ENCODE results near the gene KIF23. TPM values are rescaled to one million over a fixed set of nuclear protein-coding genes. Genes with fewer than 3 reads are reported as not detected.
"Not testable (repeated sequence)": the region's sequence is repeated elsewhere in the genome, so short reads cannot be mapped to it uniquely, and the experiment has no call there.

KIF23 gene
- total RNA-seq, 1 donor from 2014 or later = 1.5 TPM

DNA sequence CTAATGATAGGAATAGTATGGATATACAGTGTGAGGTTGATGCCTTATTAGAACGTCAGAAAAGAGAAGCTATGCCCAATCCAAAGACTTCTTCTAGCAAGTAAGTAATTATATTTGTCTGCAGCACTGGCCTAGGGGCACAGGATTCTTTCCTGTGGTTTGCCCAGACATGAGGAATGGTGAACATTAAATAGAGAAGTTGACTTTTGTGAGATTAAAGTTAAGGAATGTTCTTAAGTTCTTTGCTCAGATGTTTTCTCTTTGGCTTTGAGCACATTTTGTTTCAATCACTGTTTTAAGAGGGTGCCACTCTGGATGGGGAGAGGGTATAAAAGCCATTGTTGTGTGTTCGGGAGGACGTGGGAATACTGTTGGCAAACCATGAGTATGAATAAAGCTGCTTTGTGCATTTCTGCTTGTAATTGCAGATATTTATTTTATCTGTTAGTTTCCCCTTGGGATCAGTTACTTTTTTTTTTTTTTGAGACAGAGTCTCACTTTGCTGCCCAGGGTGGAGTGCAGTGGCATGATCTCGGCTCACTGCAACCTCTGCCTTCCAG, 8.3 kb downstream of the KIF23 start:
- ATAC-seq = no peak
- intact Hi-C loops (cut with DNase I) = no loop called here
- DNase-seq (ENCODE audit: missing footprints) = no peak

DNA sequence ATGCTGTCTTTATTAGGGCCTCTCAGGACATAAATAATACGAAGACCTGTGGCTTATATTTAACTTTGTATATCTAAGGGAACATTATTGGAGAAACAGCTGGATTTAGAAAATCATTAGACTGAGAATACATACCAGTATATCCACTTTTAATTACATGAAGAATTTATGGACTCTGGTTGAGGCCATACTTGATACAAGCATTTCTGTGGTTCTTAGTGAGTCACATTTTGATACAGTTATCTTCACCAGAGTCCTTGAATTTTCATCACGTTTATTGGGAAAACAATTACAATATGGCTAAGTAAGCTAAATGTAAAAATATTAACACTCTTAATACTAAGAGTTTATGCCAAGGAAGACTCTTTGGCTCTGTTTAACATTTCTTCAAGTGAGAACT, 9.9 kb downstream of the KIF23 start:
- DNase-seq (ENCODE audit: missing footprints) (no peak), ATAC-seq (no peak)
- intact Hi-C loops (cut with DNase I) = no loop called here

DNA sequence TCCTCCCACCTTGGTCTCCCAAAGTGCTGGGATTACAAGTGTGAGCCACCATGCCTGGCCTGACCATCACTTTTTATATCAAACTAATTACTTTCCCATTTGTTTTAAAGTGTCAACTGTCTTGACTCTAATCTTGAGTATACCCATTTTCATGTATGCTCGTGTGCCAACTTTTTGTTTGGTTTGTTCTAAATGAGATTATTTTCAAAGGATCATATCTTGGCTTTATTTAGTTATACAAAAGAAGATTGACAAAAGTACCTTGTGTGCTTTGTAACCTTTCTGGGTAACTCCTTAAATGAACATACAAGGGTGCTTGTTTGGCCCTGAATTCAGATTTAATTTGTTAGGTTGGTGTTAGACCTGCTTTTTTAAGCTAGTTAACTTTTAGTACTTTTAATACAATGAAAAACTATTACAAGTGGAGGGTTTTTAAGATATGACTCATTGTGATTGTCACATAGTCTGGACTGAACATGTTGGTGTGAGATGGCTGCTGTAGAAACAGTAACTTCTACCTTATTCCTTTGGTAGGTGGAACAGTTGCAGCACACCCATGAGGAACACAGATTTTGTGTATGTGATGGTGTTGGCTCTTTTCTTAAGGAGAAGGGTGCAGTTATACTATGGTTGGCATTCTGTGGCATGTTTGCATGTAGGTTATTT, 10.7 kb downstream of the KIF23 start:
- DNase-seq (ENCODE audit: missing footprints) (no peak), ATAC-seq (no peak)
- intact Hi-C loops (cut with DNase I) = no loop called here

DNA sequence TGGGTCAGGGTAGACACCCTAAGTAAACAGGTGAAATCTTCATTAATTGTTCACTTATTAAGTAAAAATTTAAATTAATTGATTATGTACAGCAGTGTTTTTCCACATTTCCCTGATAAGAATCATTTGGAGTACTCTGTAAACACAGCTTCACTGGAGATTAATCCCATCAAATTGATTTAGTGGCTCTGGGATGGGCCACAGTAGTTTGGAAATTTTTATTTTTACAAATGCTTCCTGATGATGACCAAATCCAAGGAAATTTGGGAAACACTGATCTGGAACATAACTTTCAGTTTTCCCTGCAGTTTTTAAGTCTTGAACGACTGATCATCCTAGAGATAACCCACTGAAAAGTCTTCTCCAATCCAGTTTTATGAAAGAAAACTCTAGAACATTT, 19.7 kb downstream of the KIF23 start:
- ATAC-seq (no peak), DNase-seq (ENCODE audit: missing footprints) (no peak)
- intact Hi-C loops (cut with DNase I) = no loop called here

DNA sequence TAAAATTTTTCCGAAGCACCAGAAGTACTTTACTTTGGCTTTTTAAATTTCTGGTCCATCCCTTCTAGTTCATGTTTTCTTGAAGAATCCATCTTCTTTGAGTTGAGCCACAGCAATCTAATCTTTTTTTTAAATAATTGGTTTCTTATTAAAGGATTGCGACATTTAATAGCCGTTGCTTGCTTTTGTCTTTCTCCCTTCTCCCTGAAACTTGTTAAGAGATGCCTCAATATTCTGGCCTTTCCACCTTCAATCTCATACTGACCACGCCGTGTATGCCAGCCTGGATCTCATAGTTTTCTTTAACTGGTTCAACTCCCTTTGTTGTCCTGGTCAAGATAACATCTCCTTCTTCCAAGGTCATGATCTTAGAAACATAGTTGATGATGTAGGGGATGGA, 20.1 kb downstream of the KIF23 start:
- intact Hi-C loops (cut with DNase I) = no loop called here
- ATAC-seq (no peak), DNase-seq (ENCODE audit: missing footprints) (no peak)

DNA sequence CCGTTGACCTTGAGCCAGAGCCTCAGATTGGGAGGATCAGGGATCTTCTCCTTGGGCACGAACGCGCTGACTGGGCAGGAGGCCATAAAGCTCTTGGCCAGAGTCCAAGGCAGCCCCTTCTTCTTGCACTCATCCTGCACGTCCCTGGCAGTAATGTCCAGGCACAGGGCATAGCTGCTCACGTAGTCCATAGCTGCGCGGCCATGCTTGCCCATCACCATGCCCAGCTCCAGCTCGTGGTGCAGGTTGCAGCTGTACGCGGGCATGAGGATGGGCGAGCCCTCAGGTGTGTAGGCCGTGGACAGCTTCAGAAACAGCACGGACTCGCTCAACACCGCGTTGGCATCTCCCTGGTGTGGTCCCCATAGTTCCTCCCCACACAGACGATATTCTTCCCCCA, 20.5 kb downstream of the KIF23 start:
- DNase-seq (ENCODE audit: missing footprints) (peak; percentile 63), ATAC-seq (no peak)
- intact Hi-C loops (cut with DNase I) = no loop called here

DNA sequence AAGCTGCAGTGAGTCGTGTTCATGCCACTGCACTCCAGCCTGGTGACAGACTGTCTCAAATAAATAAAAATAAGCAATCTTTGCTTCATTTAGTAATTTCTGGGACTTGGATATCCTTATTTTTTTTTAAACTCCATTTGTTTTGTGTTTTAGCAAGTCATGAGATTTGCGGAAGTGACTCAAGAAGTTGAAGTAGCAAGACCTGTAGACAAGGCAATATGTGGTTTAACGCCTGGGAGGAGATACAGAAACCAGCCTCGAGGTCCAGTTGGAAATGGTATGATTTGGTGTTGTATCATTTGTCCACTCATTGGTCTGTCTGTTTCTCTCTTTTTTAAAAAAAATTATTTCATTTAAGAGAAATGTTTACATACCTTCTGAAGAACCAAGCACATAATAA, 21.8 kb downstream of the KIF23 start:
- ATAC-seq (no peak), DNase-seq (ENCODE audit: missing footprints) (no peak)
- intact Hi-C loops (cut with DNase I) = no loop called here

DNA sequence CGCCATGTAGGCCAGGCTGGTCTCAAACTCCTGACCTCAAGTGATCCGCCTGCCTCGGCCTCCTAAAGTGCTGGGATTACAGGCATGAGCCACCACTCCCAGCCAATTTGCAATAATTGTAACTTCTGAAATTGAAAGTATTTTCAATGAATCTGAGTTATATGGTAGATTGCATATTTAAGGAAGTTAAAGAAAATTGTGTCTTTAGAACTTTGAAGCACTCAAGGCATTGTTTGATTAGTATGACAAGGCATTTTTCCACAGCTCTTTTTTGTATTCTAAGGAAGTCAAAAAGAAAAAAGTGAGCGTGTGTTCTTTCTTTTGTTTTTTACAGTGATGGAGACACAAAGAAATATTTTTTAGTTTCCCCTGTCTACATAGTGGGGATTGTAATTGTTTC, 22.8 kb downstream of the KIF23 start:
- intact Hi-C loops (cut with DNase I) = no loop called here
- DNase-seq (ENCODE audit: missing footprints) (no peak), ATAC-seq (no peak)

DNA sequence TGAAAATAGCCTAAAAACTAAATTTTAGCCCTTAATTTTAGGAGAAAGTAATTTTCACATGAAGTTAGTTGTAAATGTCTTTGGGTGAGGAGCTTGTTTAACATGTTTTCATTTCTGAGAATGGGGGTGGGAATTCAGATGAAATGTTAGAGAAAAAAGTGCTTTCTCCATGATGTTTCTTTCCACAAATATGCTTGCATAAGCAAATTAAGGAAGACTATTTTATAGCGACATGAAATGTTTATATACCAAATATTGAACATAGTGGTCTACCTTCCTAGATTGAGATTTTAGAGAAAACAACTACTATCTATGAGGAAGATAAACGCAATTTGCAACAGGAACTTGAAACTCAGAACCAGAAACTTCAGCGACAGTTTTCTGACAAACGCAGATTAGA, 25.5 kb downstream of the KIF23 start:
- no peak for DNase-seq (ENCODE audit: missing footprints)
- intact Hi-C loops (cut with DNase I) = no loop called here
- no peak for ATAC-seq

DNA sequence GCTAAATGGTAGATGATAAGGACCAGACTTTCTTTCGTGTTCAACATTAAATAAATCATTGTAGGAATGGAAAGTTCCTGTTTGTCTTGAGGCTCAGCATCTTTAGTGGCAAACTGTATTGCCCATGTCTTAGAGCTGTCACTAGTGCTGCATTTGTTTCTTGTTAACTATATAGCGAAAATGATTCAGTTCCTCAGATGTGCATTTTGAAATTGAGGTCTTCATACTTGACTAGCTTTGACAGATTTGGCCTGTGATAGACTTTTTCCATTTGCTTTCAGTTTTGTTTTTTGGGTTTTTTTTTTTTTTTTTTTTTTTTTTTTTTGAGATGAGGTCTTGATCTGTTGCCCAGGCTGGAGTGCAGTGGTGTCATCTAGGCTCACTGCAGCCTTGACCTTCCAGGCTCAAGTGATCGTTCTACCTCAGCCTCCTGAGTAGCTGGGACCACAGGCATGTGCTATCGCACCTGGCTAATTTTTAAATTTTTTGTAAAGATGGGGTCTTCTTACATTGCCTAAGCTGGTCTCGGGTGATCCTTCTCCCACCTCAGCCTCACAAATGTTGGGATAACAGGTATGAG, 29.0 kb downstream of the KIF23 start:
- no peak for ATAC-seq
- DNase-seq (ENCODE audit: missing footprints) = no peak
- intact Hi-C loops (cut with DNase I) = no loop called here

DNA sequence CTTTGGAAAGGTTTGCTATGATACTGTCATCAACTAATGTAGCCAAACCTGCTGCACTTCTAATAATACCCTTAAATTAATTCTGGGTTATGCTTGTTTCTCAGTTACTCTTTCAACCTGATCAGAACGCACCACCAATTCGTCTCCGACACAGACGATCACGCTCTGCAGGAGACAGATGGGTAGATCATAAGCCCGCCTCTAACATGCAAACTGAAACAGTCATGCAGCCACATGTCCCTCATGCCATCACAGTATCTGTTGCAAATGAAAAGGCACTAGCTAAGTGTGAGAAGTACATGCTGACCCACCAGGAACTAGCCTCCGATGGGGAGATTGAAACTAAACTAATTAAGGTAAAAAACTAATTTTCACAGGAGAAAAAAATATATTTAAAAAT, 30.5 kb downstream of the KIF23 start:
- ATAC-seq (no peak), DNase-seq (ENCODE audit: missing footprints) (no peak)
- intact Hi-C loops (cut with DNase I) = no loop called here

DNA sequence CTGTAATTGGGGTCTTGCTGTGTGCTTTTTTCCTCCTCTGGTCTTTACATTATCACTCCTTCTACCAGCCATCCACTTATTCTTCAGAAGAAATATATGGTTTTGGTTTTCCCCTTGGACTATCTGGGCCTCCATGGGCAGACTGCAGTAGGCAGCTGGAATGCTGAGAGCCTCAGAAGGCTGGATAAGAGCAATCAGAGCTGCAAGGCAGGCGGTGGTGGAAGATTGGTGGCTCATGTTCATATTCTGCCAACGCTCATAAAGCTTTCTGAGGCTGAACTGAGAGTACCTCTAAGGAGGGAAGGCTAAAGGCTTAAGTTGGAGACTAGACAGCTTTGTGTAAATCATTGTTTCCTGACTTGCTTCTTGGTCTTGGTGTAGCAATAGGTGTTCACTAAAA, 32.8 kb downstream of the KIF23 start:
- no peak for DNase-seq (ENCODE audit: missing footprints)
- intact Hi-C loops (cut with DNase I) = no loop called here
- ATAC-seq = no peak

DNA sequence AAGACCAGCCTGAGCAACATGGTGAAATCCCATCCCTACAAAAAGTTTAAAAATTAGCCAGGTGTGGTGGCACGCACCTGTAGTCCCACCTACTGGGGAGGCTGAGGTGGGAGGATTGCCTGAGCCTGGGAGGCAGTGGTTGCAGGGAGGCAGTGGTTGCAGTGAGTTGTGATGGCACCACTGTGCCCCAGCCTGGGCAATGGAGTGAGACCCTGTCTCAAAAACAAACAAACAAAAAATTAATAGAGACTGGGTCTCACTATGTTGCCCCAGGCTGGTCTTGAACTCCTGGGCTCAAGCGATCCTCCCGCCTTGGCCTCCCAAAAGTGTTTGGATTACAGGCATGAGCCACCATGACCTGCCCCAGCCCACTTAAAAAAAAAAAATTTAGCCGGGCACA, 36.1 kb downstream of the KIF23 start:
- DNase-seq (ENCODE audit: missing footprints); intact Hi-C loops (cut with DNase I); ATAC-seq: not testable (repeated sequence)

DNA sequence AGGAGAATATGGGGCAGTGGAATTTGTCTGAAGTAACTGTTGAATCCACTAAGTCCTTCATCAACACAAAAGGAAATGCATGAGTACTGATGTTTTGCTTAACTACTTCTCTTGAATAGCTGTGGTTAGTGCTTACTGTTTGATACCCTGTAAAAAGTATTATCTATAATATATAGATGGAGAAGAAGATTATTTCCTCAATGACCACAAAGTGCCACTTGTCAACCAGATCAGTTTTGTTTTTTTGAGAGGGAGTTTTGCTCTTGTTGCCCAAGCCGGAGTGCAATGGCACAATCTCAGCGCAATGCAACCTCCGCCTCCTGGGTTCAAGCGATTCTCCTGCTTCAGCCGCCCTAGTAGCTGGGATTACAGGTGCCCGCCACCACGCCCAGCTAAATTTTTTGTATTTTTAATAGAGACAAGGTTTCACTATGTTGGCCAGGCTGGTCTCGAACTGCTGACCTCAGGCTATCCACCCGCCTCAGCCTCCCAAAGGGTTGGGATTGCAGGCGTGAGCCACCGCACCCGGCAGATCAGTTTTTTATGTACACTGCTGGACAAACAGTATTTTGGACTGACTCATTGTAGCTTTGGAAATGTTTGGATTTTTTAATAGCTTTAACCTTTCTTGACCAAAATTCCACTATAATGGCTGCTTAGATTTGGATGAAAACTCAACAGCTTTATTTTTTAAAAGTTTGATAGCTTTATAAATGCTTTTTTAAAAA, 37.0 kb downstream of the KIF23 start:
- ATAC-seq (no peak), DNase-seq (ENCODE audit: missing footprints) (no peak)
- intact Hi-C loops (cut with DNase I) = no loop called here

DNA sequence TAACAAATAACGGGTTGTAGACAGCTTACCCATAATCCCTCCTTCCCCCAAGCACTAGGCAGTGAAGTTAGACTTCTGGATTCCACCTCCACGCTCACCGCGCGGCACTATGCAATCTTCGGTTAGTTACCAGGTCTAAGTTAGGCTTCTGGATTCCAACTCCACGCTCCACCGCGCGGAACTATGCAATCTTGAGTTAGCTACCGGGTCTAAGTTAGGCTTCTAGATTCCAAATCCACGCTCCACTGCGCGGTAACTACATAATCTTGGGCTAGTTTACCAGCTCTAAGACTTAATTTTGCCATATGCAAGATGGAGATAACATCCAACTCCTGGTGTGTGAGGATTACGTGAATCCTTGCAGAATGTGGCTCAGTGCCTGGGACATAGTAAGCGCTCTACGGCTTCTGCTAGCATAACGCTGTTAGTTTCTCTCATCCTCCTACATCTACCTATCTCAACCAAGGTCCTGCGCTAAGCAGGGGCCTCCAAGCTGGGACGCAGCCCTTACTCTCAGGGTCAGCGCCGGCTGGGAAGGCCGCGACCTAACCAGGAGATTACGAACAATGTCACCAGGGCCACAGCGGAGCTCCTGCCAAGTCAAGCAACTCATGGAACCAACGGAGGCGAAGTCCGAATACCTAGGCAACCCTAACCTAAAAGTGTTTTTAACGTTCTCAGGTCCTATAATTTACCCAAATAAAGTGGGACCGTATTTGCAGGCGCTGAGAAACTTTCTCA, 38.0 kb downstream of the KIF23 start:
- DNase-seq (ENCODE audit: missing footprints) (peak; percentile 81), ATAC-seq (peak; percentile 40)
- intact Hi-C loops (cut with DNase I) = no loop called here

DNA sequence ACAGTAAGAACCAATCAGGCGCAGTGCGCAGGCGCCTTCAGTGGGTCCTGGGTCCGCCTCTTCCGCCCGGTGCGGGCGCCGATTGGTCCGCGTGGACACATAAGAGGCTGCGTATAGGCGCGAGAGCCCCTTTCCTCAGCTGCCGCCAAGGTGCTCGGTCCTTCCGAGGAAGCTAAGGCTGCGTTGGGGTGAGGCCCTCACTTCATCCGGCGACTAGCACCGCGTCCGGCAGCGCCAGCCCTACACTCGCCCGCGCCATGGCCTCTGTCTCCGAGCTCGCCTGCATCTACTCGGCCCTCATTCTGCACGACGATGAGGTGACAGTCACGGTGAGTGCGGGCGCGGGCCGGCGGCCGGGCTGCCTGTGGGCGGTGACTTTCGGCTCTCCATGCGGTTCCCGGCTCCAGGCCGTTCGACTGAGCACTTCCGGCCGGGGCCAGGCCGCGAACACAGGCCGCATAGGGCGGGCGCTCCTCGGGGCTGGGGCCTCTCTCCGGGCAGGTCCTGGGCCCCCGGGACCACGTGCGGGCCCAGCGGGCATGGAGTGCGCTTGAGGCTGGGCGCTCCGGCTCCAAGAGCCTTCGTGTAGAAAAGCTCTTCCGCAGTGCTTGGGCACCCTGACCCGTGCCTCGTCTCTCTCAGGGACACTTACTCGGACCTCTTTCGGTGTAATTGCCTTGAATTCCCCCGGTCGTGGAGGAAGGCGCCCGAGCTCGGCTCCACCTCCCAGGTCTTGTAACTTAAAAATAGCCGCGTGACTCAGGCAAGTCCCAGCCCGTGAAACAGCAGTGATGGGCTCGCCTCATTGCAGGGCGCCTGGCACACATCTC, 38.8 kb downstream of the KIF23 start, which contains the start of gene RPLP1:
Gene RPLP1 (plus strand): TSS at position 127 of the 830 bp plus-strand sequence. CDS start 131 bp downstream, at position 258.
- ATAC-seq = peak; percentile 98
- intact Hi-C loops (cut with DNase I) = no loop called here

DNA sequence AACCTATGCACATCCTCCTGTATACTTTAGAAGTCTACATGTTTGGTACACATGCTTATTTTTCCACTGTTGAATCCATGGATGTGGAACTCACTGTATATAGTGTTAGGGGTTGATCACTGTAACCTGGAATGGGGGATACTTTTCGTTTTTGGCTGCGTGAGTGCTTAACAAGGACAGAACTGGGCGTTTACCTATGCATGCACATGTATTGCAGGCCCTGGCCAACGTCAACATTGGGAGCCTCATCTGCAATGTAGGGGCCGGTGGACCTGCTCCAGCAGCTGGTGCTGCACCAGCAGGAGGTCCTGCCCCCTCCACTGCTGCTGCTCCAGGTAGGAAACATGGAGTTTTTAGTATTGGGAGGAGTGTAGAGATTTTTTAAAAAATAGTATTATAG, 40.8 kb downstream of the KIF23 start:
- intact Hi-C loops (cut with DNase I) = no loop called here
- no peak for DNase-seq (ENCODE audit: missing footprints)
- no peak for ATAC-seq

More for the DNA sequence above, 38.8 kb downstream of the KIF23 start, which contains the start of gene RPLP1:
- peak; percentile 99 for DNase-seq (ENCODE audit: missing footprints)
